ENCODE results near the gene MED15. TPM values are rescaled to one million over a fixed set of nuclear protein-coding genes. Genes with fewer than 3 reads are reported as not detected.

Gene MED15
- total RNA-seq, 3 donors from 2014 or later (not counting 1 experiment from before 2014, with no cell fraction given) = 269 to 291 (median 270) TPM

GRCh38 chr22:20588092-20588842 lies 80.9 kb downstream of the MED15 start:
- ATAC-seq (no peak), DNase-seq (no peak)
- H3K4me1 Mint-ChIP-seq = peaks cover 0 to 6% of the 10 kb centered on the region in 2 donors
- no peaks in the 10 kb centered on the region for H3K27me3 ChIP-seq (ENCODE audit: control insufficient read depth, insufficient read depth, low read length)
- H3K9me3 ChIP-seq (ENCODE audit: control insufficient read depth, insufficient read depth, low read length) = no peaks in the 10 kb centered on the region
- no peaks in the 10 kb centered on the region for H3K36me3 Mint-ChIP-seq
- H3K27ac Mint-ChIP-seq = peak overlapping the region; percentile 60 to 63
- H3K4me1 ChIP-seq (ENCODE audit: control insufficient read depth, insufficient read depth, low read length) = peaks cover 3% of the 10 kb centered on the region
- peaks cover 47% of the 10 kb centered on the region for H3K36me3 ChIP-seq (ENCODE audit: control insufficient read depth, insufficient read depth, low read length)
- WGBS (ENCODE audit: insufficient coverage) = 96% methylated on average over 7 of the region's 7 CpGs
- no peak overlapping the region for H3K27ac ChIP-seq (ENCODE audit: low read length)
- no peak overlapping the region for H3K4me3 Mint-ChIP-seq
- no peak for TF ChIP-seq CTCF (IDR thresholded peaks at IDR 0.05)
- no peaks in the 10 kb centered on the region for H3K27me3 Mint-ChIP-seq (ENCODE audit: low read depth in 2 of 2)
- no peak overlapping the region for H3K4me3 ChIP-seq (ENCODE audit: low read length)
- H3K9me3 Mint-ChIP-seq = no peaks in the 10 kb centered on the region
- intact Hi-C loops (cut with micrococcal nuclease) = no loop called here

- DNase-seq (no peak), ATAC-seq (peak in 1 of 3 donors; percentile 4)
- Histone ChIP-seq H3K4me1 (ENCODE audit: control insufficient read depth, insufficient read depth, low read length) (peaks cover 3% of the 10 kb centered on the region), H3K27me3 (ENCODE audit: control insufficient read depth, insufficient read depth, low read length) (no peaks in the 10 kb centered on the region), H3K36me3 (ENCODE audit: control insufficient read depth, insufficient read depth, low read length) (peaks cover 40% of the 10 kb centered on the region), H3K4me3 (ENCODE audit: low read length) (no peak overlapping the region), H3K9me3 (ENCODE audit: control insufficient read depth, insufficient read depth, low read length) (no peaks in the 10 kb centered on the region), H3K27ac (ENCODE audit: low read length) (no peak overlapping the region)
- Mint-ChIP-seq H3K9me3 (no peaks in the 10 kb centered on the region), H3K27me3 (ENCODE audit: low read depth in 2 of 2) (no peaks in the 10 kb centered on the region), H3K4me3 (no peak overlapping the region), H3K36me3 (no peaks in the 10 kb centered on the region), H3K27ac (peak overlapping the region; percentile 60 to 63), H3K4me1 (peaks cover 3 to 6% of the 10 kb centered on the region in 2 donors)
- intact Hi-C loops (cut with micrococcal nuclease) = no loop called here
- whole genome bisulfite sequencing (ENCODE audit: insufficient coverage) = 87% methylated on average over 13 of the region's 13 CpGs
- no peak for TF ChIP-seq CTCF (IDR thresholded peaks at IDR 0.05)
Measured at GRCh38 chr22:20588843-20589581, 81.6 kb downstream of the MED15 start.

- Histone ChIP-seq H3K9me3 (ENCODE audit: control insufficient read depth, insufficient read depth, low read length) (no peaks in the 10 kb centered on the region), H3K4me1 (ENCODE audit: control insufficient read depth, insufficient read depth, low read length) (peaks cover 3% of the 10 kb centered on the region), H3K36me3 (ENCODE audit: control insufficient read depth, insufficient read depth, low read length) (peaks cover 31% of the 10 kb centered on the region), H3K4me3 (ENCODE audit: low read length) (no peak overlapping the region), H3K27me3 (ENCODE audit: control insufficient read depth, insufficient read depth, low read length) (no peaks in the 10 kb centered on the region), H3K27ac (ENCODE audit: low read length) (no peak overlapping the region)
- Mint-ChIP-seq H3K27me3 (ENCODE audit: low read depth in 2 of 2) (no peaks in the 10 kb centered on the region), H3K36me3 (no peaks in the 10 kb centered on the region), H3K9me3 (no peaks in the 10 kb centered on the region), H3K4me3 (no peak overlapping the region), H3K27ac (peak overlapping the region in 1 of 2 donors; percentile 47), H3K4me1 (peaks cover 6% of the 10 kb centered on the region in 2 donors)
- 90% methylated on average over 14 of the region's 15 CpGs for WGBS (ENCODE audit: insufficient coverage)
- intact Hi-C loops (cut with micrococcal nuclease) = no loop called here
- DNase-seq = no peak
- no peak for TF ChIP-seq CTCF (IDR thresholded peaks at IDR 0.05)
- no peak for ATAC-seq
Measured at GRCh38 chr22:20589614-20590476, 82.4 kb downstream of the MED15 start.
